Neural cell (in vitro differentiated cells): Measurements from ENCODE around the gene MBD3. TPM values are rescaled to one million over a fixed set of nuclear protein-coding genes. Genes with fewer than 3 reads are reported as not detected.
A peak's percentile ranks its signal among the peaks of the same experiment; 100 is the strongest.
"Not testable (repeated sequence)": the region's sequence is repeated elsewhere in the genome, so short reads cannot be mapped to it uniquely, and the experiment has no call there.

Source experiments
- H2AFZ ChIP-seq: fragments of 200-600, 300-800 bp; sonication (generic), shearing (Covaris generic); 2 replicates; pipeline ENCODE4 v1.6.0; 2014; ENCODE audit warnings: low read depth, mild to moderate bottlenecking, antibody characterized with exemption, low read length, moderate library complexity
- H3F3A ChIP-seq: fragments of 200-600 bp; shearing (Covaris generic); 2 replicates; pipeline ENCODE4 v1.6.1; 2016; ENCODE audit warnings: mild to moderate bottlenecking, moderate library complexity, mixed read lengths, antibody characterized with exemption, low read length; ENCODE audit not compliant: insufficient read depth, poor library complexity, severe bottlenecking
- H3K27ac ChIP-seq: fragments of 200-600, 300-800 bp; sonication (generic), shearing (Covaris generic); 2 replicates; pipeline ENCODE4 v1.5.1; 2014; ENCODE audit warnings: mild to moderate bottlenecking, low read length, moderate library complexity
- H3K27me3 ChIP-seq: fragments of 300-800, 200-600 bp; sonication (generic), shearing (Covaris generic); 2 replicates; pipeline ENCODE4 v1.6.0; 2014; ENCODE audit warnings: mild to moderate bottlenecking, low read depth, low read length, moderate library complexity; ENCODE audit not compliant: insufficient read depth
- H3K36me3 ChIP-seq: fragments of 300-800, 200-600 bp; sonication (generic), shearing (Covaris generic); 2 replicates; pipeline ENCODE4 v1.5.1; 2014; ENCODE audit warnings: mild to moderate bottlenecking, antibody characterized with exemption, low read length, moderate library complexity; ENCODE audit not compliant: insufficient read depth
- H3K4me2 ChIP-seq: fragments of 300-800, 200-600 bp; sonication (generic), shearing (Covaris generic); 2 replicates; pipeline ENCODE4 v1.6.0; 2014; ENCODE audit warnings: mild to moderate bottlenecking, low read length
- H3K4me3 ChIP-seq: fragments of 300-800, 200-600 bp; sonication (generic), shearing (Covaris generic); 2 replicates; pipeline ENCODE4 v1.5.1; 2014; ENCODE audit warnings: mild to moderate bottlenecking, low read length, moderate library complexity
- H3K79me2 ChIP-seq: fragments of 200-600 bp; shearing (Covaris generic); replicated peaks from 2 replicates; pipeline ENCODE4 v1.6.0; 2014; ENCODE audit warnings: mild to moderate bottlenecking, low read length, moderate library complexity; ENCODE audit not compliant: insufficient read depth
- H3K9ac ChIP-seq: fragments of 300-800, 200-600 bp; sonication (generic), shearing (Covaris generic); 2 replicates; pipeline ENCODE4 v1.6.1; 2016; ENCODE audit warnings: mild to moderate bottlenecking, low read length, mixed read lengths
- H3K9me2 ChIP-seq: fragments of 200-600 bp; shearing (Covaris generic); 2 replicates; pipeline ENCODE4 v1.6.1; 2016; ENCODE audit warnings: mild to moderate bottlenecking, low read length, mixed read lengths; ENCODE audit not compliant: insufficient read depth
- H3K9me3 ChIP-seq: fragments of 200-600, 300-800 bp; sonication (generic), shearing (Covaris generic); 2 replicates; pipeline ENCODE4 v1.6.1; 2016; ENCODE audit warnings: mild to moderate bottlenecking, mixed run types, low read length, moderate library complexity, mixed read lengths
- H4K20me1 ChIP-seq: fragments of 200-600 bp; shearing (Covaris generic); 2 replicates; pipeline ENCODE4 v1.6.1; 2016; ENCODE audit warnings: mild to moderate bottlenecking, mixed run types; ENCODE audit not compliant: insufficient read depth
- CTCF ChIP-seq: fragments of 450-650 bp; IDR thresholded peaks from 2 replicates; pipeline ENCODE4 v1.5.1; 2014; ENCODE audit warnings: antibody characterized with exemption, mild to moderate bottlenecking, moderate library complexity; ENCODE audit not compliant: poor library complexity, severe bottlenecking
- EP300 ChIP-seq: fragments of 450-650 bp; conservative IDR thresholded peaks from 2 replicates; pipeline ENCODE4 v1.6.1; 2014; ENCODE audit warnings: antibody characterized with exemption, mild to moderate bottlenecking, moderate library complexity; ENCODE audit not compliant: poor library complexity, severe bottlenecking
- EZH2 ChIP-seq: fragments of 200-600, 300-800 bp; shearing (Covaris generic), sonication (generic); IDR thresholded peaks from 2 replicates; pipeline ENCODE4 v1.6.1; 2014; ENCODE audit warnings: antibody characterized with exemption, low read length, borderline replicate concordance, mild to moderate bottlenecking; ENCODE audit not compliant: insufficient read depth, poor library complexity, severe bottlenecking
- MXI1 ChIP-seq: fragments of 450-650 bp; conservative IDR thresholded peaks from 2 replicates; pipeline ENCODE4 v1.6.1; 2014; ENCODE audit warnings: antibody characterized with exemption, mild to moderate bottlenecking; ENCODE audit not compliant: poor library complexity, severe bottlenecking
- POLR2AphosphoS5 ChIP-seq: IDR thresholded peaks from 2 replicates; pipeline ENCODE4 v1.6.1; 2012
- RAD21 ChIP-seq: fragments of 450-650 bp; conservative IDR thresholded peaks from 2 replicates; pipeline ENCODE4 v1.6.1; 2014; ENCODE audit warnings: antibody characterized with exemption, mild to moderate bottlenecking, moderate library complexity
- REST ChIP-seq: IDR thresholded peaks from 2 replicates; pipeline ENCODE4 v1.6.1; 2012; ENCODE audit warnings: borderline replicate concordance
- SMC3 ChIP-seq: fragments of 450-650 bp; conservative IDR thresholded peaks from 2 replicates; pipeline ENCODE4 v1.6.1; 2014; ENCODE audit warnings: antibody characterized with exemption, mild to moderate bottlenecking, moderate library complexity; ENCODE audit not compliant: poor library complexity
- TAF1 ChIP-seq: IDR thresholded peaks from 2 replicates; pipeline ENCODE4 v1.6.1; 2012; ENCODE audit warnings: low read depth
- polyA minus RNA-seq: library from RNA; depleted of rRNA, polyadenylated mRNA; stranded (reverse); fragments of >200 nt; gene quantifications from 2 replicates; pipeline ENCODE4 v1.2.3, GENCODE V29; 2014
- polyA plus RNA-seq: library from polyadenylated mRNA; depleted of rRNA; stranded (reverse); fragments of >200 nt; gene quantifications from 2 replicates; pipeline ENCODE4 v1.2.3, GENCODE V29; 2014

MBD3 gene
- polyA plus RNA-seq: 80.1 and 102 TPM in 2 replicates
- 87.6 and 101 TPM in 2 replicates for polyA minus RNA-seq

GRCh38 chr19:1592755-1593500 lies at the start of gene MBD3:
Gene MBD3, minus strand, starts transcription at chr19:1592865. Its CDS starts 234 bp downstream, at chr19:1592631.
- peaks cover 35% of the 10 kb centered on the region for H3K79me2 ChIP-seq
- peaks cover 6% of the 10 kb centered on the region for H3K36me3 ChIP-seq
- peak within 1 kb of the TSS; percentile 96 for H3K4me3 ChIP-seq
- TF ChIP-seq REST (no peak), POLR2AphosphoS5 (peak; percentile 66), SMC3 (no peak), RAD21 (no peak), EP300 (no peak)
- H3K9ac ChIP-seq: peak within 1 kb of the TSS; percentile 98
- H3K9me3 ChIP-seq: no peaks in the 10 kb centered on the region
- peak within 1 kb of the TSS; percentile 60 for H2AFZ ChIP-seq
- no peaks in the 10 kb centered on the region for H3F3A ChIP-seq
- no peaks in the 10 kb centered on the region for H3K27me3 ChIP-seq
- no peaks in the 10 kb centered on the region for H3K9me2 ChIP-seq
- H4K20me1 ChIP-seq: no peaks in the 10 kb centered on the region
- peak within 1 kb of the TSS; percentile 94 for H3K27ac ChIP-seq
- peak within 1 kb of the TSS; percentile 88 for H3K4me2 ChIP-seq

GRCh38 chr19:1640893-1641448 lies 48.3 kb upstream of the MBD3 start:
- H3K27ac ChIP-seq, H3K4me3 ChIP-seq, H3K36me3 ChIP-seq, H3K27me3 ChIP-seq, H3K9me3 ChIP-seq, H3K4me2 ChIP-seq, H3K9ac ChIP-seq, H3F3A ChIP-seq, H2AFZ ChIP-seq, H3K9me2 ChIP-seq, H4K20me1 ChIP-seq: not testable (repeated sequence)
- peaks cover 37% of the 10 kb centered on the region for H3K79me2 ChIP-seq

GRCh38 chr19:1636325-1637236 lies 43.9 kb upstream of the MBD3 start:
- H3K9me3 ChIP-seq: no peaks in the 10 kb centered on the region
- no peaks in the 10 kb centered on the region for H3F3A ChIP-seq
- TF ChIP-seq MXI1: no peak
- no peak for TF ChIP-seq REST
- no peak for TF ChIP-seq RAD21
- no peak for TF ChIP-seq POLR2AphosphoS5
- TF ChIP-seq EZH2: no peak
- no peak for TF ChIP-seq CTCF
- TF ChIP-seq TAF1: no peak
- no peak for TF ChIP-seq EP300
- TF ChIP-seq SMC3: no peak
- no peak overlapping the region for H3K9ac ChIP-seq
- H3K27ac ChIP-seq: no peak overlapping the region
- H3K79me2 ChIP-seq: peaks cover 42% of the 10 kb centered on the region
- H3K36me3 ChIP-seq: no peaks in the 10 kb centered on the region
- no peak overlapping the region for H3K4me3 ChIP-seq
- no peak overlapping the region for H2AFZ ChIP-seq
- H3K9me2 ChIP-seq: no peaks in the 10 kb centered on the region
- no peaks in the 10 kb centered on the region for H4K20me1 ChIP-seq
- no peaks in the 10 kb centered on the region for H3K27me3 ChIP-seq
- no peak overlapping the region for H3K4me2 ChIP-seq
